K562 treated with DMSO at 1 percent for 4 hours (cell line): Measurements from ENCODE around the gene EIF6. TPM values are rescaled to one million over a fixed set of nuclear protein-coding genes. Genes with fewer than 3 reads are reported as not detected.

Experiments used
- total RNA-seq: library from RNA; unstranded; fragments of 300-600 nt; gene quantifications from 2 replicates; pipeline ENCODE4 v1.2.3, GENCODE V29; 2022; ENCODE audit not compliant: insufficient read depth

EIF6 gene
- 205 and 207 TPM in 2 replicates for total RNA-seq

DNA sequence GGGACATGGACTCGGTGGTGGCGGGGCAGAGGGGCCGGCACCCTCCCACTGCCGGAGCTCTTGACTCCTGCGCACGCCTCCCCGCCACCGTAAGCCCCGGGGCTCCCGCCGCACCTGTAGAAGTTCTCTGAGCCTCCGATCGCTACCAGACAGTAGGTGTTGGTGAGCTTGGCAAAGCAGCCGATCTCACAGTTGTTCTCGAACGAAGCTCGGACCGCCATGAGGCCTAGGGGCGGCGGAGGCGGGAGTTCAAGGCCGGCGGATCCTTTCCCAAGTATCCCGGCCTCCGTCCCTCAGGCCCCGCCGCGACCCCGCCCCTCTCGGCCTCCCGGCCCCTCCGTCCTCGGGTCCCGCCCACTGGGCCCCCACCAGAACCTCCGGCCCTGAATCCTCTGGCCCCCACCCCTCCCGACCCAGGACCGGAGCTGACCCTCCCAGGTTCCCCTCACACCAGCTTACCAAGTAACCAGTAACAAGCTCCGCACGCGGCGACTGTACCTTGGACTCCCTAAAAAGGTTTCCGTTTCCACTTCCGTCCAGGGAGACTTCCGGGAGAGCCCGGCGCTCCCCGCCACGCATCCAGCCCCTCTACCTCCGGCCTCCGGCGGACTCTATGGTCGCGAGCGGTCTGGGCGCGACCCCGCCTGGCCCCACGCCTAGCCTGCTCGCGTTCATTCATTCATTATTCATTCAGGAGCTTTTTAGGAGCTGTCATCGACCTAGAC is at the start of gene EIF6:
Gene EIF6 (minus strand): TSS at position 506 of the 725 bp plus-strand sequence. CDS start 285 bp downstream, at position 221.

DNA sequence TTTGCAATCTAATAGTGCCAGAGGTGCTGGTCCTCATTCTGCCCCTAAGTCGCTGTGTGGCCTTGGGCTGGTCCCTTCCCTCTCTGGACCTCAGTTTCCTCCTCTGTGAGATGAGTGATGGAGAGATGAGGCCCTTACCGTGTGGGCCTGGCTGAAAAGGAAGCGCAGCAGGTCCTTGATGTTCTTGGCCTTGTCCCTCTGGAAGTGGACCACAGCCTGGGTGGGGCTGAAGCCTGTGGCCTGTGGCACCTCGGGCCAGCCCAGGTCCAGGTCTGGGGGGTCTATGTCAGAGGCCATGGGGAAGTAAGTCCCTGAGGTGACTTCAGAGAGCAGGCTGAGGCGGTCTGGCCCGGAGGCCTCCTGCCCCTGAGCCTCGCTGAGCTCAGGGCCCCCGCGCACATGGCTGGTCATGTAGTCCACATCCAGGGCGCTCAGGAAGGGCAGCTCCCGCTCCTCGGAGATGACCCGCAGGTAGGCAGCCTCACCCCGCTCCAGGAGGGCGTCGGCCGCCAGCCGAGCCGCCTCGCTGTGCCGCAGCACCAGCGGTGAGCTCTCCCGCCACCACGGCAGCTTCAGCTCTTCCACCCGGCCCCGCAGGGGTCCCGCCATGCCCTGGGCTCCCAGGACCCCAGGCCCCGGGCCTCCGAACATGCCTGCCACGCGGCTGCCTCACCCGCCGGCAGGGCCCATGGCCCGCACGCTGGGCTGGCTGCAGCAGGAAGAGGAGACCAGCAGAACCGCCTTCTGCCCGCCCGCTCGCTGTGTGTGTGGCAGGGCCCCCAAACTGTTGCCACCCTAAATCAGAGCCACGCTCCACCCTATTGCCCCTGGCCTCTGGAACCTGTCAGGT is 7.3 kb upstream of the EIF6 start, which contains the start of gene FAM83C:
Gene FAM83C (minus strand): TSS at position 772 of the 850 bp plus-strand sequence. CDS start 121 bp downstream, at position 651.

DNA sequence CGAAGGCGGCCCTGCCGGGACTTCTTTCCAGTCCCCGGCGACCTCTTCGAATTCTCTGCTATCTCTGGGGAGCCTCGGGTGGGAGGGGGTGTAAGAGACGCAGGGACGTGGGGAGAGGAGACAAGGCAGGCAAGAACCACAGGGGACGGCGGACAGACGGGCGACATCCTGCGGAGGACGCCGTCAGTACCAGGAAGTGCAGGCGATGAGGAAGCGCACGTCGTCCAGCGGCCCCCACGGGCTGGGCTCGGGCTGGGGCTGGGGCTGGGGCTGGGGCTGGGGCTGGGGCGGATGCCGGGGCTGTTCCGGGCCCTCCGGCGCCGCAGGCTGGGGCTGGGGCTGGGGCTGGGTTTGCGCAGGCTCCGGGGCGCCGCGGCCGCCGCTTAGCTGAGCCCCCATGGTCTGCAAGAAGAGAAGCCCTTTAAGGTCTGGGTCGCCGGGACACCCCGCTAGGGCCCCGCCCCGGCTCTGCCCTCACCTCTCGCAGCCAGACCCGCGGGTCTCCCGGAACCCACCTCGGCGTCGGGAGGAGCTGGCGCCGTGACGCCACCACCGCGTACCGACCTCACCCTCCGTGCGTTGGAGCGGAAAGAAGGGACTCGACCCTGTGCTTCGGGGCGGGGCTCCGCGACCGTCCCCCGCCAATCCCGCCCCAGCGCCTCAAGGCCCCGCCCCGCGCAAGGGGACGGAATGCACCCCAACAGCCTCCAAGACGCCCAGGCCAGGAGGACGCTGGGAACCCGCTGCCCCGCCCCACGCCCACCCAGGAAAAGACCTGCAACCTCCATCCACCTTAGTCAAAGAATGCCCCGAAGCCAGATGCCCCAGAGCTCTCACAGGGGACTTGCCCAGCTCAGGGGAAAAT is 6.8 kb downstream of the EIF6 start, which contains the start of gene MMP24OS:
Gene MMP24OS (minus strand): TSS at position 592 of the 865 bp plus-strand sequence. CDS start 193 bp downstream, at position 399.

Other genes starting within 250 kb of the EIF6 start
- gene TRPC4AP, start 192.0 kb downstream of the EIF6 start, total RNA-seq = 72.4 and 84.8 TPM in 2 replicates
- 19.5 and 19.6 TPM in 2 replicates for gene EDEM2, start 137.4 kb downstream of the EIF6 start, total RNA-seq
- gene PROCR, start 112.7 kb downstream of the EIF6 start, total RNA-seq = 11.8 and 14.1 TPM in 2 replicates
- gene MMP24, start 58.1 kb downstream of the EIF6 start, total RNA-seq = 0.47 TPM in 1 of 2 replicates, not detected in the other
- gene MMP24OS, start 6.7 kb downstream of the EIF6 start, total RNA-seq = 107 and 118 TPM in 2 replicates
- gene FAM83C, start 7.7 kb upstream of the EIF6 start, total RNA-seq = not detected in 2 replicates
- 33.7 and 44.0 TPM in 2 replicates for gene UQCC1, start 127.2 kb upstream of the EIF6 start, total RNA-seq
- gene GDF5, start 153.5 kb upstream of the EIF6 start, total RNA-seq = not detected in 2 replicates
- 14.5 TPM in 2 replicates for gene CEP250, start 170.8 kb upstream of the EIF6 start, total RNA-seq
- not detected in 2 replicates for gene C20orf173, start 244.9 kb upstream of the EIF6 start, total RNA-seq